GM23338 (cell line): Measurements from ENCODE around the gene ZMAT3. TPM values are rescaled to one million over a fixed set of nuclear protein-coding genes. Genes with fewer than 3 reads are reported as not detected.

Experiments used
- ATAC-seq: fragments of 200-7000 bp; cut with Tn5 transposase; 3 replicates; pipeline ENCODE4 v1.9.1; 2020
- DNase-seq: peaks from one replicate; pipeline ENCODE4 v3.0.0-alpha.2; 2015; ENCODE audit warnings: low spot score
- H2AFZ ChIP-seq: fragments of 200-600 bp; sonication (generic); 2 replicates; pipeline ENCODE4 v1.8.0; 2016; ENCODE audit warnings: antibody characterized with exemption, mild to moderate bottlenecking, moderate library complexity
- H3F3A ChIP-seq: fragments of 200-600 bp; sonication (generic); replicated peaks from 2 replicates; pipeline ENCODE4 v1.8.0; 2017; ENCODE audit warnings: antibody characterized with exemption, mixed run types, low read depth
- H3K27ac ChIP-seq: fragments of 200-600 bp; sonication (generic); 2 replicates; pipeline ENCODE4 v1.6.1; 2016; ENCODE audit warnings: low read depth
- H3K27me3 ChIP-seq: fragments of 200-600 bp; sonication (generic); 2 replicates; pipeline ENCODE4 v1.8.0; 2016; ENCODE audit warnings: mild to moderate bottlenecking, mixed run types, moderate library complexity; ENCODE audit not compliant: insufficient read depth
- H3K36me3 ChIP-seq: fragments of 200-600 bp; sonication (generic); 2 replicates; pipeline ENCODE4 v1.8.0; 2016; ENCODE audit warnings: mild to moderate bottlenecking; ENCODE audit not compliant: insufficient read depth
- H3K4me1 ChIP-seq: fragments of 200-600 bp; sonication (generic); 2 replicates; pipeline ENCODE4 v1.8.0; 2016; ENCODE audit warnings: mild to moderate bottlenecking, moderate library complexity; ENCODE audit not compliant: insufficient read depth
- H3K4me2 ChIP-seq: fragments of 200-600 bp; sonication (generic); 2 replicates; pipeline ENCODE4 v1.7.1; 2017; ENCODE audit warnings: mixed run types
- H3K4me3 ChIP-seq: fragments of 200-600 bp; sonication (generic); 2 replicates; pipeline ENCODE4 v1.6.1; 2016; ENCODE audit warnings: mixed run types
- H3K79me2 ChIP-seq: fragments of 200-600 bp; sonication (generic); replicated peaks from 2 replicates; pipeline ENCODE4 v1.8.0; 2017; ENCODE audit warnings: mild to moderate bottlenecking; ENCODE audit not compliant: insufficient read depth
- H3K9me2 ChIP-seq: fragments of 200-600 bp; sonication (generic); 2 replicates; pipeline ENCODE4 v1.8.0; 2017; ENCODE audit not compliant: insufficient read depth
- H4K20me1 ChIP-seq: fragments of 200-600 bp; sonication (generic); replicated peaks from 2 replicates; pipeline ENCODE4 v1.8.0; 2017; ENCODE audit warnings: mild to moderate bottlenecking; ENCODE audit not compliant: insufficient read depth
- H3K27ac Mint-ChIP-seq: 2 replicates; pipeline ENCODE4 v1.8.0; 2020; ENCODE audit warnings: inconsistent platforms, mild to moderate bottlenecking, moderate library complexity, mixed read lengths
- H3K27me3 Mint-ChIP-seq: 3 replicates; pipeline ENCODE4 v1.8.0; 2022; ENCODE audit warnings: low read depth, mild to moderate bottlenecking, moderate library complexity, mixed read lengths, inconsistent platforms; ENCODE audit not compliant: insufficient read depth, poor library complexity
- H3K36me3 Mint-ChIP-seq: 3 replicates; pipeline ENCODE4 v1.8.0; 2021; ENCODE audit warnings: low read depth, mild to moderate bottlenecking, inconsistent platforms, moderate library complexity, mixed read lengths
- H3K4me1 Mint-ChIP-seq: 3 replicates; pipeline ENCODE4 v1.8.0; 2020; ENCODE audit warnings: mild to moderate bottlenecking, inconsistent platforms, mixed read lengths
- H3K4me3 Mint-ChIP-seq: 3 replicates; pipeline ENCODE4 v1.8.0; 2021; ENCODE audit warnings: moderate library complexity, mild to moderate bottlenecking, inconsistent platforms, mixed read lengths
- H3K9me3 Mint-ChIP-seq: 3 replicates; pipeline ENCODE4 v1.8.0; 2020; ENCODE audit warnings: moderate library complexity, mild to moderate bottlenecking, inconsistent platforms, mixed read lengths
- CREB1 ChIP-seq: fragments of 250-450 bp; sonication (Bioruptor Pico); IDR thresholded peaks from 2 replicates; pipeline ENCODE4 v1.5.0; 2020; ENCODE audit warnings: low read depth, mild to moderate bottlenecking, moderate library complexity
- CTCF ChIP-seq, 2 experiments: fragments of 200-600 bp in 1 of 2; sonication (generic) in 1 of 2; conservative IDR thresholded peaks; 2 replicates each; pipeline versions ENCODE4 v1.5.1 to v1.6.1; 2016 to 2017; ENCODE audit warnings: antibody characterized with exemption in 2 of 2, low read depth in 2 of 2, mild to moderate bottlenecking in 2 of 2, moderate library complexity in 1 of 2
- ETS1 ChIP-seq: IDR thresholded peaks from 2 replicates; pipeline ENCODE4 v1.6.1; 2016; ENCODE audit warnings: antibody characterized with exemption
- EZH2 ChIP-seq: fragments of 200-600 bp; sonication (generic); IDR thresholded peaks from one replicate; pipeline ENCODE4 v1.8.0; 2017; ENCODE audit warnings: antibody characterized with exemption, mild to moderate bottlenecking, low read depth; ENCODE audit not compliant: unreplicated experiment
- EZH2phosphoT487 ChIP-seq: fragments of 200-600 bp; sonication (generic); IDR thresholded peaks from one replicate; pipeline ENCODE4 v1.8.1; 2018; ENCODE audit warnings: antibody characterized with exemption; ENCODE audit not compliant: unreplicated experiment
- JUNB ChIP-seq: IDR thresholded peaks from one replicate; pipeline ENCODE4 v1.6.1; 2016; ENCODE audit warnings: antibody characterized with exemption; ENCODE audit not compliant: unreplicated experiment
- NANOG ChIP-seq: IDR thresholded peaks from 2 replicates; pipeline ENCODE4 v1.6.1; 2016; ENCODE audit warnings: antibody characterized with exemption, borderline replicate concordance
- POLR2AphosphoS5 ChIP-seq: IDR thresholded peaks from 2 replicates; pipeline ENCODE4 v1.6.1; 2016; ENCODE audit warnings: antibody characterized with exemption, low read depth
- REST ChIP-seq: IDR thresholded peaks from one replicate; pipeline ENCODE4 v1.6.1; 2018; ENCODE audit warnings: antibody characterized with exemption; ENCODE audit not compliant: unreplicated experiment
- STAT1 ChIP-seq: IDR thresholded peaks from one replicate; pipeline ENCODE4 v1.6.1; 2016; ENCODE audit warnings: antibody characterized with exemption; ENCODE audit not compliant: unreplicated experiment
- ZNF331 ChIP-seq: fragments of 250-450 bp; sonication (Bioruptor Pico); IDR thresholded peaks from 2 replicates; pipeline ENCODE4 v1.5.0; 2020; ENCODE audit warnings: low read depth, mild to moderate bottlenecking, moderate library complexity
- polyA plus RNA-seq: library from polyadenylated mRNA; unstranded; fragments of >200 nt; fragmentation: Nextera tagmentation; extraction: Ambion mirVana; gene quantifications from 2 replicates; pipeline ENCODE4 v1.2.1, GENCODE V29; 2016
- total RNA-seq: library from RNA; depleted of rRNA; stranded (reverse); fragments of >200 nt; shearing (Covaris generic); gene quantifications from 2 replicates; pipeline ENCODE4 v1.2.3, GENCODE V29; 2014

Gene ZMAT3
- total and polyA plus RNA-seq, 2 experiments from 2014 or later, result 10.0 to 17.3 TPM

- TF ChIP-seq STAT1, result no peak
- TF ChIP-seq EZH2, result no peak
- no peak for TF ChIP-seq REST
- TF ChIP-seq NANOG, result no peak
- no peak for TF ChIP-seq POLR2AphosphoS5
- TF ChIP-seq CREB1 (CRISPR knock-in tag), result no peak
- TF ChIP-seq EZH2phosphoT487, result no peak
- TF ChIP-seq CTCF (conservative IDR thresholded peaks at IDR 0.05; ENCODE audit: low read depth in 2 of 2), result no peak
- TF ChIP-seq ZNF331 (CRISPR knock-in tag), result no peak
Measured at GRCh38 chr3:179016979-179017670, 54.5 kb downstream of the ZMAT3 start (continued).

- H3K36me3 Mint-ChIP-seq, result no peaks in the 10 kb centered on the region
- H3K9me3 Mint-ChIP-seq, result no peaks in the 10 kb centered on the region
- no peaks in the 10 kb centered on the region for H3K4me1 ChIP-seq
- TF ChIP-seq REST (no peak), JUNB (no peak), ETS1 (no peak)
Measured at GRCh38 chr3:179015551-179016020, 56.0 kb downstream of the ZMAT3 start.

More at GRCh38 chr3:179015551-179016020, 56.0 kb downstream of the ZMAT3 start:
- Mint-ChIP-seq H3K27ac (no peak overlapping the region), H3K4me3 (no peak overlapping the region), H3K27me3 (no peaks in the 10 kb centered on the region), H3K4me1 (peaks cover 17% of the 10 kb centered on the region)
- Histone ChIP-seq H3K27me3 (no peaks in the 10 kb centered on the region), H3F3A (no peaks in the 10 kb centered on the region), H3K9me2 (no peaks in the 10 kb centered on the region), H3K4me3 (no peak overlapping the region), H4K20me1 (no peaks in the 10 kb centered on the region), H3K79me2 (no peaks in the 10 kb centered on the region), H2AFZ (no peak overlapping the region), H3K36me3 (no peaks in the 10 kb centered on the region), H3K27ac (no peak overlapping the region), H3K4me2 (no peak overlapping the region)
- peak; percentile 88 for DNase-seq
- ATAC-seq, result peak; percentile 74
